Measurements from ENCODE around the gene POMGNT2.

DNA sequence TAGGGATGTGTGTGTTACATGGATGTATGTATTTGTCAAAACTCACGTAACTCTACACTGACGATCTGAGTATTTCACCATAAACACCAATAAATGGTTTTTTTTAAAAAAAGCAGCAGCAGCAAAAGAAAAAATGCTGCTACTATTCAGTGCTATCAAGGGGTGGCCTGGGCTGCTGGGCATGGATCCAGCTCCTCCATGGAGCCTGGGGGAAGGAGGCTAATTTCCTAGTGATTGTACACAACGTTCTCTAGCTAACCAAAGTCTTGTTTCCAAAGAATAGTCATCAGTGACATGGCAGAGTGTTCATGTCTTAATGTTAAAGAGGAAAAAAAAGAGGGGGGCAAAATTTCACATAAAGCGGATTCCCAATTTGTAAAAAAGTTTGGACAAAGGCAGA lies 29.0 kb downstream of the POMGNT2 start:
- TF ChIP-seq ASH2L (IDR thresholded peaks at IDR 0.05; ENCODE audit: low read length): no peak
- no peak for TF ChIP-seq POLR2AphosphoS5 (IDR thresholded peaks at IDR 0.05; ENCODE audit: low read depth, low read length)
- no peak for TF ChIP-seq GTF2F1 (IDR thresholded peaks at IDR 0.05; ENCODE audit: borderline replicate concordance, low read depth, low read length)
- TF ChIP-seq RBBP5 (IDR thresholded peaks at IDR 0.05; ENCODE audit: borderline replicate concordance, low read depth, low read length): no peak
- TF ChIP-seq JUND (IDR thresholded peaks at IDR 0.05; ENCODE audit: low read length): no peak
- no peak for TF ChIP-seq USF2 (IDR thresholded peaks at IDR 0.05; ENCODE audit: low read length)
- TF ChIP-seq EP300 (IDR thresholded peaks at IDR 0.05; ENCODE audit: borderline replicate concordance in 1 of 2, low read depth in 2 of 2, low read length in 2 of 2): no peak
- TF ChIP-seq, protein P1, sequence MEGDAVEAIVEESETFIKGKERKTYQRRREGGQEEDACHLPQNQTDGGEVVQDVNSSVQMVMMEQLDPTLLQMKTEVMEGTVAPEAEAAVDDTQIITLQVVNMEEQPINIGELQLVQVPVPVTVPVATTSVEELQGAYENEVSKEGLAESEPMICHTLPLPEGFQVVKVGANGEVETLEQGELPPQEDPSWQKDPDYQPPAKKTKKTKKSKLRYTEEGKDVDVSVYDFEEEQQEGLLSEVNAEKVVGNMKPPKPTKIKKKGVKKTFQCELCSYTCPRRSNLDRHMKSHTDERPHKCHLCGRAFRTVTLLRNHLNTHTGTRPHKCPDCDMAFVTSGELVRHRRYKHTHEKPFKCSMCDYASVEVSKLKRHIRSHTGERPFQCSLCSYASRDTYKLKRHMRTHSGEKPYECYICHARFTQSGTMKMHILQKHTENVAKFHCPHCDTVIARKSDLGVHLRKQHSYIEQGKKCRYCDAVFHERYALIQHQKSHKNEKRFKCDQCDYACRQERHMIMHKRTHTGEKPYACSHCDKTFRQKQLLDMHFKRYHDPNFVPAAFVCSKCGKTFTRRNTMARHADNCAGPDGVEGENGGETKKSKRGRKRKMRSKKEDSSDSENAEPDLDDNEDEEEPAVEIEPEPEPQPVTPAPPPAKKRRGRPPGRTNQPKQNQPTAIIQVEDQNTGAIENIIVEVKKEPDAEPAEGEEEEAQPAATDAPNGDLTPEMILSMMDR (IDR thresholded peaks at IDR 0.05; ENCODE audit: control extremely low read depth in 1 of 3, insufficient read depth in 1 of 3, low read depth in 1 of 3, low read length in 3 of 3): no peak
- TF ChIP-seq EZH2 (IDR thresholded peaks at IDR 0.05; ENCODE audit: low read depth, low read length, severe bottlenecking): no peak
- no peak for TF ChIP-seq SP1 (IDR thresholded peaks at IDR 0.05; ENCODE audit: low read depth, low read length)
- no peak for TF ChIP-seq PHF8 (conservative IDR thresholded peaks at IDR 0.05; ENCODE audit: low read depth, low read length)
- TF ChIP-seq RFX5 (IDR thresholded peaks at IDR 0.05; ENCODE audit: borderline replicate concordance, low read depth, low read length): no peak
